RCC 7860 (cell line): ENCODE data around the gene HMG20B.

ENCODE experiments used
- DNase-seq: peaks from one replicate; pipeline ENCODE4 v3.0.0-alpha.2; 2015; ENCODE audit warnings: low spot score
- FAIRE-seq: peaks from 2 replicates; lab custom pipeline; 2012; peaks lifted over from hg19 to GRCh38; lab: Jason Lieb, UNC

The HMG20B gene

DNA sequence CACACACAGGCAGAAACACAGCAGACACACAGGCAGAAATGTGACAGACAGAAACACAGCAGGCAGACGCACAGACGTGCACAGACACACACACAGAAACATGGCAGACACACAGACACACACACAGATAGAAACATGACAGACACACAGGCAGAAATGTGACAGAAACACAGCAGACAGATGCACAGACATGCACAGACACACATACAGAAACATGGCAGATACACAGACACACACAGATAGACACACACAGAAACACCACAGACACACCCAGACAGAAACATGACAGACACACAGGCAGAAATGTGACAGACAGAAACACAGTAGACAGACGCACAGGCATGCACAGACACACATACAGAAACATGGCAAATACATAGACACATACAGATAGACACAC lies 32.6 kb downstream of the HMG20B start:
- FAIRE-seq: no peak

DNA sequence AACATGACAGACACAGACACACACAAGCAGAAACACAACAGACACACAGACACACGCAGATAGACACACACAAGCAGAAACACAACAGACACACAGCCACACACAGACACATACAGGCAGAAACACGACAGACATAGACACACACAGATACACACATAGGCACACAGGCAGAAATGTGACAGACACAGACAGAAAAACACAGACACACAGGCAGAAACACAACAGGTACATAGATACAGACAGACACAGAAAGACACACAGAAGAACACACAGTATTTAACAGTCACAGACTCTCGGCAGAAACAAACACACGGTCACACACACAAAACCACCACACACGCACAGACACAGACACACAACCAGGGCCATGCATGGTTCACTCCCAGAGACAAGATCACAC lies 33.0 kb downstream of the HMG20B start:
- FAIRE-seq: no peak
- no peak for DNase-seq

More for the DNA sequence above, 32.6 kb downstream of the HMG20B start:
- no peak for DNase-seq

DNA sequence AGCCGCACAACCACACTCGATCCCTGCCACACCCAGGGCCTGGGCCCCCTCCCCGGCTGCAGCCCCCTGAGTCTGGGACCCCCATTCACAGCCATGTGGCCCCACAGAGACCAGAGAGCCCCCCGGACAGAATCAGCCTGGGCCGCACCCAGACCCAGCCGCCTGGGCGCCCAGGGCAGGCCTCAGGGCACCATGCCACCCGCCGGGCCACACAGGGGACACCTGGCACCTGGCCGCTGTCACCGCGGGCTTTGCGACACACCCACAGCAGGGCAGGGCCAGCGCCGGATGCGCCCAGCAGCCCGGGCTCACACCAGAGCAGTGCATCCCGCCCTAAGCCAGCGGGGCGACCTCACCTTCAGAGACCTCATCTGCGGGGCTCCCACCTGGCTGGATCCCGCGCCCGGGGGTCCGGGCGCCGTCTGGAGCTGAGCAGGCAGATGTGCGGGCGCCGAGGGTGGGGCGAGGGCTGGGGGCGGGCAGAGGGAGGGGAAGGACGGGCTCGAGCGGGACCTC lies 33.5 kb downstream of the HMG20B start:
- FAIRE-seq (no peak), DNase-seq (no peak)

DNA sequence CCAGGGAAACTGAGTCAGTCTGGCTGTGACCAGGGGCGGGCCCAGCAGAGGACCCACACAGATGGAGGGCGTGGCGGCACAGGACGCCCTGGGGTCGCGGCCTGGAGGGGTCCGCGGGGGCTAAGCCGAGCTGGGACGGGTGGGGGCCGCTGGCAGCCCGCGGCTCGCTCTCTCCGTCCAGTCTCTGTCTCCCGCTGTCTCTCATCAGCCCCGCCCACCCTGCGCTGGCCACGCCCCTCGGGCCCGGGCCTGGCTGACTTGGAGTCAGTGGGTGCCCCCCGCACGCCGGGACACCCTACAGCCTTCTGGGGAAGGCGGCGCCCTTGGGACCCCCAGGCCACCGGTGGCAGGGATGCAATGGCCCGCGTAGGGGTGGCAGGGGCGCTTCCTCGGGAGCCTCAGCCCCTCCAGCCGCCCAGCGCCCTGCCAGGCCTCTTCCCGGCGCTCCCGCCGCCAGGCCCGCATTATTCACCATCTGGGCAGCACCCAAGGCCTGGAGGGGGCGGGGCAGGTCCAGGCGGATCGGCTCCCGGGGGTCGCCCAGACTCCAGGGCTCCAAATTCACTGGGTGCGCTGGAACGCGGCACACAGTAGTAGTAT lies 34.0 kb downstream of the HMG20B start, which contains the start of gene TBXA2R:
Gene TBXA2R (minus strand): TSS at position 186 of the 600 bp plus-strand sequence. CDS start 6,241 bp downstream, outside the sequence.
- DNase-seq: no peak
- FAIRE-seq: no peak

DNA sequence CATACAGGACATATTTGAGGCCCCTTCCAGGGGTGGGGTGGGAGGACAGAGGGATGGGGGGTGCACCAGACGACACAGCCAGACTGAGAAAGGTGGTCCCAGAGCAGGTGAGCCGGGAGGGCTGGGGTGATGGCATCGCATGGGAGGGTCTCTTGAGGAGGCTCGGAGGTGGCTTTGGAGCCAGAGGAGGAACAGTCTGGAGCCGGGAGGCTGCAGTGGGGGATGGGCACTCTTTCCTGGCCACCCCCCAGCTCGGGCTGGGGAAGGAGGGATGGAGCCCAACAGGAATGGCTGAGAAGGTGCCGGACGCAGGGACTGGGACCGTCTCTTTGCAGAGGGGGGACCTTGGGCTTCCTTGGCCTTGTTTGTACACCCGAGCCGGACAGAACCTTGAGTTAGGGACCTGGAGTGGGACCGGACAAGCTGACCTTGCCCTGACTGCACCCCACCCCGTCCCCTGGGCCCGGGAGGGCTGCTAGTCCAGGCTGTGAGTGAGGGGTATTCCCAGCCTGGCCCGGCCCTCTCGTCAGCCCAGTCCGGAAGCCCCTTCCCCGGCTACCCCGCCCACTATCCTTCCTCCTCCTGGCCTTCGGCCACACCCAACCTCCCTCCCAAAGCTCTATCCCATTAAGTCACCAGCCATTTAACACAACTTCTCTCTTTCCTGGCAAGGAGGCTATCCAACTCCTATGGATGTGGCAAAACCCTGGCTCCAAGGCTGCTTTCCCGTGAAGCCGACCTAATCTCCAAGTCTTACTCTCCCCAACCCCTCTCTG lies 34.7 kb downstream of the HMG20B start:
- FAIRE-seq: no peak
- DNase-seq: no peak

DNA sequence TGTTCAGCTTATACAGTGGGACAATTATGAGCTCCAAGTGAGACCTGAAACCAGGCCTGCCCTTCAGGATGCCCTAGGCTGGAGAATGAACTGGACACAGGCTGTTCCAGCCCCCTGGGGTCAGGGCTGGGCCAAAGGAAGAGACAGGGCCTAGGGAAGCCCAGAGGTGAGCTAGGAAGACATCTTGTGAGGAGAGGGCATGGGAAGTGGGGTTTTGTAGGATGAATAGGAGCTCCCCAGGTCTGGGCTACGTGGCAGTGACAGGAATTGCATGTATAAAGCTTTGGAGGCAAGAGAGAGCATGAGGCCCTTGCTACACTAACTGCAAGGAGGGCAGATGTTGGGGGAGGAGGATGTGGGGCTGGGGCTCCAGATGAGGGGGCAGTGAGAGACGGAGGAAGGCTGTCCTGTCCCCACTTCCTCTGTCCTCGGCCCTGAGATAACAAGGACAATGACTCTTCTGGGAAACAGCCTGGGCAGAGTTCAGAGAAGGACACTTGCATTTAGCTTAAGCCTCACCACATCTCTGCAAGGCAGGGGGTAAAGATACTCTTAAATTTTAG lies 35.4 kb downstream of the HMG20B start:
- FAIRE-seq (no peak), DNase-seq (no peak)

DNA sequence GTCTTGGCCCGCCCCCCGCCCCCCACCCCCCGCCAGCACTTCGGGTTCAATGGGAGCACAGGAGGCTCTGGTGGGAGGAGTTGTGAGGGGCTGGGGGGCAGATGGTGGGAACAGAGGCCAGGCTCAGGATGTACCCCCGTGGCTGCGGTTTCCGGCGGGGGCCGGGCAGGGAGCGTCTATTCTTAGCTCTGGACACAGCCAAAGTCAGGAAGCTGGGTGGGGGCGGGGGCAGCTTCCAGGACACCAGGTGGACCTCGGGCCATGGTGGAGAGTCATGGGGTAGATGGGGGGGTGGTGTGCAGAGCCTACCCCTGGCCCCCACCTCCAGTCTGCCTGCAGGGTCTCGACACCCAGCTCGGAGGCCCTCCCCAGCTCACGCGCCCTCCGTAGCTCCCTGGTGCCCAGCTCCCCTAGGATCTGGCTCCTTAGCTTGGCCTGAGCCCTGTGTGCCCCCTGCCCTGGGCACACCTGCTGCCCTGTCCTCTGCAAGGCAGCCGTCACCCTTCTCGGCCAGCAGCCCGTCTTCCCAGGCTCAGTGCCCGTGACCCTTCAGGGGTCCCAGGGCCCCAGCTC lies 36.1 kb downstream of the HMG20B start:
- no peak for FAIRE-seq

DNA sequence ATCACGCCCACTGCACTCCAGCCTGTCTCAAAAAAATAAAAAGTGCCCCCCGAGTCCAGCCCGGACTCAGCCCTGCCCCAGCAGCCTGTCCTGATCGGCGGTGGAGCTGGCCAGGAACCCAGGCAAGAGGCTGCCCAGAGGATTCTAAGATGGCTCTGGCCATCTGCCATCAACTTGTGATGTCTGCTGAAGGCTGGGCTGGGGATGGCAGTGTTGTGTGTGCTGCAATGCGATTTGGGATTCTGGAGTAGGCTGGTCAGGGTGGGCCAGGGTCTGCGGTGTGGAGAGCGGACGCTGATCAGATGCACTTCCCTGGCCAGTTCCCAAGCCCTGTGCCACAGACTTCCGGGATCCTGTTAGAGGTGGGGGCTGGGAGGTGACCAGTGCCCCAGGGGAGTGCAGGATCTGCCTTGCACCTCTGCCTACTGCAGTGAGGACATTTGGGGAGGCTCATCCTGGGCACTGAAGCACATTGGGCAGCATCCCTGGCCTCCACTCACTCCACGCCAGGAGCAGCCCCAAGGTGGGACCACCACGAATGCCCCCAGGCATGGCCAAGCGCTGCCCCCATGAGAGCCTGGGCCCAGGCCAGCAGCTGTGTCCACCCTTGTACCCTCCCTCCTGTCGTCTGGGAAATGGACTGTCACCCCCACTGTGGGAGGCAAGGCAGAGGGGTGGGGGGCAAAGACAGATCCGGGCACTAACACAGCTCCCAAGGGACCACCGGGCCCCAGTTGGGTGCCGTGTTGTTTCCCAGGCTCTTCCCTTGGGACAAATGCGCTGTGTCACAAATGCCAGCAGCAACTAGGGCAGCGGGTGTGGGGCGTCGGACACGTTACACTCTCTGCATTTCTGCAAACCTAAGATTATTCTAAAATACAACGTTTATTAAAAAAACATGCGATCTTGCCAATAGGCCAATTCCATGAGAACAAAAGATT lies 37.3 kb downstream of the HMG20B start:
- FAIRE-seq (no peak), DNase-seq (no peak)

More for the DNA sequence above, 36.1 kb downstream of the HMG20B start:
- DNase-seq: no peak

DNA sequence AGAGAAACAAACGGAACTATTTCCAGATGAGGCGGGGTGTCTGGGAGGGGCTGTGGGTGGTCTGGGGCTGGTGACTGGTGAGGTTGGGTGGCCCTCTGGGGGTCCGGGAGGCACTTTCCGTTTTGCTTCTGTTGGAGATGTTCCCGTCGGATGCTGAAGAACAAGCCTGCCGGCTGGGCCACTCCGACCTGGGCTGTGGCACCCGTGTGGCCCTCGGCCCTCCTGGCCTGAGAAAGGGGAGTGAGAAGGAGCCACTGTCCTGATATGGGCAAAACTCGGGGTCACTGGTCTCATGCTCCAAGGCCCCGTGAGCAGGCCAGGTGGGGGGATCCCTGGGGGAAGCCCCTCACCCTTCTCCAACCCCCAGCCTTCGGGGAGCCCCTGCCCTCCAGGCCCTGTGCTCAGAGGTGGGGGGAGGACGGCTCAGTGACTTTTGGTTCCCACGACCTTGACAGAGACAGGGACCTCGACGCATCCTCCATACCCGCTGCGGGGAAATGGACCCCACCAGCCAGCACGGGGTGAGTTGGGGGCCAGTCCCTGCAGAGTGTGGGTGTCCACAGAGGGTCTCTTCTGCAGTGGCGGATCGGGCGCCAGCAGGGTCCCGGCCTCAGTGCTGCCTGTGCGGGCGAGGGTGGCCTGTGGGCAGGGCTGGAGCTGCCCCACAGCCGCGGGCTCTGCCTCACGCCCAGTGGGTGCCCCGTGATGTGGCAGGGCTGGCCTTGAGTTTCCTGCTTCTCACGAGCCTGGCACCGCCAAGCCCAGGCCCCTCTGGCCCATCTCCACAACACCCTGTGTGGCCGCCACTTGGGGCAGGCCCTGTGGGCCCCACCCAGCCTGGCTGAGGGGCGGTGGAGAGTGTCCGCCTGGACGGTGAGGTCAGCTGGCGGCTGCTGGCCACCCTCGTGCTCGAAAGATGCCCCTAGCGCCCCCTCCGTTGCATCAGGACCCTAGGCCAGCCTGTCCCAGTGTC lies 38.3 kb downstream of the HMG20B start:
- FAIRE-seq (no peak), DNase-seq (no peak)

DNA sequence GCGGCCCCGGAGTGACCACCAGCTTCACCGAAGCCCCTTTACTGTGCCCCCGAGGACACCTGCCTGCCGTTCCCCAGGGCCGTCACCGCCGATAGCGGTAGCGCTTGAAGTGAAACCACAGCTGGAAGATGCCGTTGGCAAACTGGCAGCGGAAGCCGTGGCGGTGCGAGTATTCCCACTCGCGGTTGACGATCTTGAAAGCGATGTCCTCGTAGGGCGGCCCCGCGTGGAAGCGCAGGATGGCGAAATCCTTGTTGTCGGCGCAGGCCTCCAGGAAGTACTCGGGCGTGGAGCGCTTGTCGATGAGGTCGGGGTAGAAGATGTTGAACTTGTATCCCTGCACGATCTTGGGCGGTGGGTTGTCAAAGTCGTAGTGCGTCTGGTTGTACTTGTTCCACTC lies 39.1 kb downstream of the HMG20B start:
- FAIRE-seq (no peak), DNase-seq (no peak)

DNA sequence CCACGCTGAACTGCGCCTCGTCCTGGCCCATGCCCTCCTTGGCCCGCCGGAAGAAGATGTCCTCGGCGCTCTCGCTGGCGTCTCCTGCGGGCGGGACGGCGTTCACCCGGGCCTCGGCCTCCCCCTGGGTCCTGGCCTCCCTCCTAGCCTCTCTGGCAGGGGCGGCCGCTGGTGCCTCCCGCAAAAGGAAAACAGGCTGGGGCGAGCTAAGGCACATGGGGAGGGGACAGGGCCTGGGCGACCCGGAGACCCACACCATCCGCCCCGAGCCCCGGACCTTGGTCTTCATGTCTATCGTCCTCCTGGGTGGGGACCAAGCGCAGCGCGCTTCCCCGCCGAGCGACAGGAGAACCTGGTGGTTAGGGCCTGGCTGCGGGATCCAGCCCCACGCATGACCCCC lies 39.6 kb downstream of the HMG20B start:
- DNase-seq: no peak
- FAIRE-seq: no peak

DNA sequence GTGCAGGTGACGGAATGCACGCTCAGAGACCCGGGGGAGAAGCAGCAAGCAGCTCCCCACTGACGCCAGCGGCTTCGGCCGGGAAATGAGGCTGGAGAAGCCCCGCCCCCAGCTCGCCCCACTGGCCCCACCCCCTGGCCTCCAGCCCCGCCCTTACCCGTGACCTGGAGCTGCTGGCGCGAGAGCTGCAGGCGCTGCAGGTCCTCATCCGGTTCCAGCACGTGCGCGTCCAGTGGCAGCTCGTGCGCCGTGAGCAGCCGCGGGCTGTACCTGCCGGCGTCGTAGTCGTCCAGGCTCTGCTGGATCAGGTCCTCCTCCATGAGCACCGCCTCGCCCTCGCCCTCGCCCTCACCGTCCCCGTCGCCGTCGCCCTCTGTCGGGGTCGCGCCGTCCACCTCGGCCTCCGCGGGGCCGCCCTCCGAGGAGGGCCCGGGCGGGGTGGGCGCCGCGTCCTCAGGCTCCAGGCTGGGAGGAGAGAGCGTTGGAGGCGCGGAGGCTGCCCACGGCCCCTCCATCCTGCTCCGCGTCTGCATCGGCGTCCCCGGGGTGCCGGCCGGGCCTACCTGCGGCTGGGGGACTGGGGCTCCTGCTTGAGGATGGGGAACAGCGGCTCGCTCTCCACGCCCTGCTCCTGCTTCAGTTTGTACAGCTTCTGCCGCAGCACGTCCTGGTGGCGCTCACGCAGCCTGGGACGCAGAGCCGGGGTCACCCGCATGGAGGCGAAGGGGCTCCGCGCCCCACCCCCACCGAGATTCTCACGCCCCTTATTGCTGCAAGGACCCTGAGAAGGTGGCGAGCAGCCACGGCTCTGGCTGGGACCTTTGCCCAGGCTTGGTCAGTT lies 40.4 kb downstream of the HMG20B start:
- no peak for DNase-seq
- FAIRE-seq: no peak

DNA sequence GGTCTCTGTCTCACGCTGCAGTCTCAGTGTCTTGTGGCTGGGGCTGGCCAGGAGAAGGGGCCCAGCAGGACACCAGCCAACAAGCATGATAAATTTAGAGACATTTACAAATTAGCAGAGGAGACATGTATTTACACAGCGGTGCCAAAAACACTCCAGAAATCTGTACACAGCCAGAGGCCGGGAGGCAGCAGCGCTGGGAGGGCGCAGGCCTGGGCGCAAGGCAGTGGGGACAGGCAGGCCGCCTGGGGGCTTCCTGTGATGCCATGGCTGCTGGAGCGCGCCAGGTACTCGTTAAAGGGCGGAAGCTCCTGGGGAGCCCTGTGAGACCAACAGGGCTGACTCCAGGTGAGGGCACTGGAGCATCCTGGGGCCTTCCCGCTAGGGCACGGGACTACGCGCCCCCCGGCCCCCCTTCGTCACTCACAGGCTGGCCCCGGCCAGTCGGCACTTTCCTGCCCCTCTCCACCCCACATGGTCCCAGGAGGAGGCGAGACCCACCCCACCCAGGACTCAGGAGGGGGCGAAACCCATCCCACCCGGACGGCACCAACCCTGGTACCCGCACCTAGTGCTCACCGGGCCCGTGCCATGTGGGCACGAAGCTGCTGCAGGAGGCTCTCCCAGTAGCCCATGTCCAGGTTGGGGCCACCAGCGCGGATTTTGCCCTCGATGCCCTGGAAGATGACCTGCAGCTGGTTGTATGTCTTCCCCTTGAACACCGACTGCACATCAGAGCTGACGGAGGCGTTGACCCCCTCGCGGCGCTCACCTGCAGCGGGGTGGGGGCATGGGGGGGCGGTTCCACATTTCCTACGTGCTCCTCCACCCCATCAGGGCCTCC lies 41.3 kb downstream of the HMG20B start:
- no peak for FAIRE-seq
- no peak for DNase-seq

DNA sequence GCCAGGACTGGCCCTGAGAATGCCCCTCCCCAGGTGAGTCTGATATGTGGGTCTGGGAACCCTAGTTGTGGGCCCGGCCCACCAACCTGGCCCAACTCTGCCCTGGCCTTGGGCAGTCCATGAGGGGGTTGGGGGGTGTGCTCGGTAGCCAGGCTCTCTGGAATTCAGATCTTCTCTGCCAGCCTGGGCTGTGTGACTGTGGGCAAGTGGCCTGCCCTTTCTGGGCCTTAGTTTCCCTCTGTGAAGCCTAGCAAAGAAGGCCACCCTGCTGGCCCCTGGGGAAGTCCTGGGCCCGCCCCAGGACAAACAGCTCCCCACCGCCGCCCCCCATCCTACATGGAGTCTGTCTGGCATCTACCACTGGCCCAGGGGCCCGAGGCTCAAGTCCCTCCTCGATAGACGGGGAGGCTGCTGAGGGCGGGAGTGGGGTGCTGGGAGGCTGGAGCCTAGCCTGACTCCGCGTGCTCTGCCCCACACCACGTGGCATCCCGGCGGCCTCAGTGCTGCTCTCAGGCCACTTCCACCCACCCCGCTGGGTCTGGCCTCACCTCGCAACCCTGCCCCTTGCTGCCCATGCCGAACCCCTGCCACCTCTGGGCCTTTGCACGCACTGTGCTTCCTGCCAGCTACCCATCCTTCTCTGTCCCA lies 42.2 kb downstream of the HMG20B start:
- FAIRE-seq: no peak

DNA sequence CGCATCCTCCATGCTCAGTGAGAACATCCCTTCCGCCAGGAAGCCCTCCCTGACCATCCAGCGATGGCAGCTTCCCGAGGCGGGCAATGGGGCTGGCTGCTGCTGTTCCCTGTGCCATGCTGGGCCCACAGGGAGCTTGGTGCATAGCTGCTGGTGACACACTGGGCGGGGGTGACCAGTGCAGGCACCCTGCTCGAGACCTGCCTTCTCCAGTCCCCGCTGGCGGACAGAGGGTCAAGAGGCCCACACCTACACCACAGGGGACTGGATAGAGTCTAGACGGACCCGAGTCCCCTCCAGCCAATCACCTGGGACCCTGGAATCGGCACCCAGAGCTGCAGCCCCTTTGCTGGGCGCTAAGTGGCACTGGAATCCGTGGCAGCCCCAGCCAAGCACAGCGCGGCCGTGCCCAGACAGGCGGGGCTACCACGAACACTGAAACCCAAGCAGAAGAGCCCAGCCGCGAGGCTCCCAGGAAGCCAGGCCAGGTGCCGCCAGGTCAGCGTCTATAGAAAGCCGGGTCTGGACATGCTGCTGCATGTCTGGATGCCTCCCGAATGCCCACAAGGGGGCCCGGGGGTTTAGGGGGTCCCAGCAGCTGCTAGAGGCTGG lies 42.9 kb downstream of the HMG20B start:
- FAIRE-seq: no peak
- DNase-seq: no peak

More for the DNA sequence above, 42.2 kb downstream of the HMG20B start:
- DNase-seq: no peak

DNA sequence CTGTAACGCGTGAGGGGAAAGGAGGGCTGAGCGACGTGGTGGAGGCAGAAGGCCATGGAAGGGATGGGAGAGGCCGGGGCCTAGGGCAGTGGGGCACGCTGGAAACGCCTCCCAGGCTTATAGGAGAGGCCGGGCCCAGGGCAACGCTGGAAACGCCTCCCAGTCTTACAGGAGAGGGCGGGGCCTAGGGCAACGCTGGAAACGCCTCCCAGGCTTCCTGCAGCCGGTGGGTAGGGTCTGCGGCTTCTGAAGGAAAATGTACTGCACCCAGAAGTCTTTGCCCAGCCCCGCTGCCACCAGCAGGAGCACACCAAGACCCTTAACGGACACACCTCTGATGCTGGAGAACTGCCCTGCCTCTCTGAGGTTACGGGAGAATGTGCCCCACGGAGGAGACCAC lies 44.7 kb downstream of the HMG20B start:
- FAIRE-seq: no peak

More for the DNA sequence above, 44.7 kb downstream of the HMG20B start:
- no peak for DNase-seq
